Fibroblast of lung (primary cell): ENCODE data around the gene RNF181. TPM values are rescaled to one million over a fixed set of nuclear protein-coding genes. Genes with fewer than 3 reads are reported as not detected.
A peak's percentile ranks its signal among the peaks of the same experiment; 100 is the strongest.

Experiments used
- DNase-seq, 2 donors: peaks; one replicate each; pipeline versions ENCODE4 v3.0.0 to v3.0.0-alpha.2; 2010; ENCODE audit warnings: low read depth in 2 of 2
- H2AFZ ChIP-seq: 2 replicates; pipeline ENCODE4 v1.5.1; 2012; ENCODE audit warnings: low read length, control low read depth, inconsistent platforms
- H3K27ac ChIP-seq: 2 replicates; pipeline ENCODE4 v1.5.1; 2011; ENCODE audit warnings: low read length, control low read depth; ENCODE audit not compliant: insufficient read depth
- H3K27me3 ChIP-seq: 2 replicates; pipeline ENCODE4 v1.5.1; 2011; ENCODE audit warnings: mild to moderate bottlenecking, low read length; ENCODE audit not compliant: control insufficient read depth, insufficient read depth
- H3K36me3 ChIP-seq: 2 replicates; pipeline ENCODE4 v1.5.1; 2011; ENCODE audit warnings: low read length; ENCODE audit not compliant: control insufficient read depth, insufficient read depth
- H3K4me1 ChIP-seq: 2 replicates; pipeline ENCODE4 v1.5.1; 2011; ENCODE audit warnings: low read length; ENCODE audit not compliant: control insufficient read depth, insufficient read depth; ENCODE audit errors: extremely low read depth
- H3K4me2 ChIP-seq: 2 replicates; pipeline ENCODE4 v1.5.1; 2011; ENCODE audit warnings: low read length, control low read depth; ENCODE audit not compliant: insufficient read depth; ENCODE audit errors: extremely low read depth
- H3K4me3 ChIP-seq, 4 experiments: fragments of 200-600 bp in 1 of 4; sonication (generic) in 1 of 4; replicated peaks in 1 of 4; 2 replicates each; pipeline ENCODE4 v1.5.1; 2011 to 2016; ENCODE audit warnings: low read length in 4 of 4, low read depth in 3 of 4, mild to moderate bottlenecking in 3 of 4, control low read depth in 2 of 4, inconsistent platforms in 1 of 4, mixed read lengths in 1 of 4; ENCODE audit not compliant: insufficient read depth in 1 of 4; ENCODE audit errors: control extremely low read depth in 1 of 4
- H3K79me2 ChIP-seq: 2 replicates; pipeline ENCODE4 v1.5.1; 2012; ENCODE audit warnings: mild to moderate bottlenecking, low read length, inconsistent platforms; ENCODE audit not compliant: control insufficient read depth, insufficient read depth
- H3K9ac ChIP-seq: 2 replicates; pipeline ENCODE4 v1.5.1; 2011; ENCODE audit warnings: mild to moderate bottlenecking, low read length, control low read depth; ENCODE audit not compliant: insufficient read depth
- H3K9me3 ChIP-seq: 2 replicates; pipeline ENCODE4 v1.5.1; 2012; ENCODE audit warnings: low read depth, low read length; ENCODE audit not compliant: control insufficient read depth, insufficient read depth
- H4K20me1 ChIP-seq: 2 replicates; pipeline ENCODE4 v1.5.1; 2011; ENCODE audit warnings: low read length; ENCODE audit not compliant: control insufficient read depth, insufficient read depth; ENCODE audit errors: extremely low read depth
- CTCF ChIP-seq, 2 donors: IDR thresholded peaks in 1 of 2; conservative IDR thresholded peaks in 1 of 2; 1 replicate in 1 of 2; 2 replicates in 1 of 2; pipeline ENCODE4 v1.5.1; 2011 to 2012; ENCODE audit warnings: low read length in 2 of 2, control low read depth in 1 of 2, inconsistent platforms in 1 of 2, low read depth in 1 of 2, mild to moderate bottlenecking in 1 of 2
- EZH2 ChIP-seq: IDR thresholded peaks from 2 replicates; pipeline ENCODE4 v1.5.1; 2012; ENCODE audit warnings: low read length, control low read depth, mild to moderate bottlenecking; ENCODE audit errors: missing control alignments
- polyA plus RNA-seq, 2 donors: library from polyadenylated mRNA; depleted of rRNA in 1 of 2; stranded (reverse) in 1 of 2; unstranded in 1 of 2; fragments of >200 nt; gene quantifications; 2 replicates each; pipeline ENCODE4 v1.2.1, GENCODE V29; 2011 to 2012; ENCODE audit warnings: missing spikeins in 1 of 2
- total RNA-seq: library from RNA; depleted of rRNA; stranded (reverse); fragments of >200 nt; gene quantifications from 2 replicates; pipeline ENCODE4 v1.2.1, GENCODE V29; 2014

RNF181 gene
- total and polyA plus RNA-seq, 2 donors (not counting 1 experiment from before 2014, with no cell fraction given), result 247 to 276 TPM

- Histone ChIP-seq H3K27me3 (no peaks in the 10 kb centered on the region), H3K4me3 (no peak overlapping the region), H3K79me2 (no peaks in the 10 kb centered on the region), H3K9me3 (no peaks in the 10 kb centered on the region), H3K4me1 (peaks cover 11% of the 10 kb centered on the region), H3K27ac (no peak overlapping the region), H2AFZ (no peak overlapping the region), H3K4me2 (no peak overlapping the region), H4K20me1 (no peaks in the 10 kb centered on the region), H3K36me3 (peaks cover 20% of the 10 kb centered on the region), H3K9ac (no peak overlapping the region)
- DNase-seq, result peak; percentile 49 to 79
- peak; percentile 93 to 96 for TF ChIP-seq CTCF (conservative IDR thresholded peaks at IDR 0.05 in 1 of 2, IDR thresholded peaks at IDR 0.05 in 1 of 2; ENCODE audit: low read depth in 1 of 2, low read length in 2 of 2)
- TF ChIP-seq EZH2, result no peak
These were observed 43.6 kb upstream of the RNF181 start for GRCh38 chr2:85551698-85552678.

GRCh38 chr2:85553184-85553583 lies 42.4 kb upstream of the RNF181 start:
- no peak overlapping the region for H2AFZ ChIP-seq
- no peak overlapping the region for H3K4me3 ChIP-seq
- no peak overlapping the region for H3K4me2 ChIP-seq
- no peak for TF ChIP-seq CTCF (conservative IDR thresholded peaks at IDR 0.05 in 1 of 2, IDR thresholded peaks at IDR 0.05 in 1 of 2; ENCODE audit: low read depth in 1 of 2, low read length in 2 of 2)
- TF ChIP-seq EZH2, result no peak
- H3K27me3 ChIP-seq, result no peaks in the 10 kb centered on the region
- no peaks in the 10 kb centered on the region for H3K9me3 ChIP-seq
- H4K20me1 ChIP-seq, result no peaks in the 10 kb centered on the region
- H3K27ac ChIP-seq, result no peak overlapping the region
- H3K4me1 ChIP-seq, result peaks cover 11% of the 10 kb centered on the region
- no peak for DNase-seq
- H3K9ac ChIP-seq, result no peak overlapping the region
- H3K36me3 ChIP-seq, result peaks cover 24% of the 10 kb centered on the region
- peaks cover 5% of the 10 kb centered on the region for H3K79me2 ChIP-seq

GRCh38 chr2:85554980-85555612 lies 40.4 kb upstream of the RNF181 start:
- DNase-seq, result no peak
- Histone ChIP-seq H3K4me1 (peaks cover 10% of the 10 kb centered on the region), H3K4me3 (no peak overlapping the region), H3K27ac (no peak overlapping the region), H2AFZ (no peak overlapping the region), H3K79me2 (peaks cover 17% of the 10 kb centered on the region), H3K4me2 (no peak overlapping the region), H4K20me1 (no peaks in the 10 kb centered on the region), H3K27me3 (no peaks in the 10 kb centered on the region), H3K9ac (no peak overlapping the region), H3K9me3 (no peaks in the 10 kb centered on the region), H3K36me3 (peaks cover 28% of the 10 kb centered on the region)
- TF ChIP-seq CTCF (conservative IDR thresholded peaks at IDR 0.05 in 1 of 2, IDR thresholded peaks at IDR 0.05 in 1 of 2; ENCODE audit: low read depth in 1 of 2, low read length in 2 of 2), result no peak
- TF ChIP-seq EZH2, result no peak
